Astrocyte of the spinal cord (primary cell): ENCODE measurements around the gene GAK.

ENCODE experiments used
- DNase-seq: peaks from one replicate; pipeline ENCODE4 v3.0.0; 2011; ENCODE audit warnings: low read depth, low spot score
- H3K4me3 ChIP-seq: 2 replicates; pipeline ENCODE4 v1.5.1; 2011; ENCODE audit warnings: low read depth, mild to moderate bottlenecking, low read length, moderate library complexity
- in situ Hi-C: cut with HindIII; loops from 2 replicates; pipeline ENCODE4 v1.10.0; 2017; ENCODE audit warnings: low sequenced_read_pairs
- TF ChIP-seq, protein P1 (sequence below): IDR thresholded peaks from 2 replicates; pipeline ENCODE4 v1.5.1; 2012; ENCODE audit warnings: low read depth, mild to moderate bottlenecking, low read length, inconsistent platforms

The GAK gene

DNA sequence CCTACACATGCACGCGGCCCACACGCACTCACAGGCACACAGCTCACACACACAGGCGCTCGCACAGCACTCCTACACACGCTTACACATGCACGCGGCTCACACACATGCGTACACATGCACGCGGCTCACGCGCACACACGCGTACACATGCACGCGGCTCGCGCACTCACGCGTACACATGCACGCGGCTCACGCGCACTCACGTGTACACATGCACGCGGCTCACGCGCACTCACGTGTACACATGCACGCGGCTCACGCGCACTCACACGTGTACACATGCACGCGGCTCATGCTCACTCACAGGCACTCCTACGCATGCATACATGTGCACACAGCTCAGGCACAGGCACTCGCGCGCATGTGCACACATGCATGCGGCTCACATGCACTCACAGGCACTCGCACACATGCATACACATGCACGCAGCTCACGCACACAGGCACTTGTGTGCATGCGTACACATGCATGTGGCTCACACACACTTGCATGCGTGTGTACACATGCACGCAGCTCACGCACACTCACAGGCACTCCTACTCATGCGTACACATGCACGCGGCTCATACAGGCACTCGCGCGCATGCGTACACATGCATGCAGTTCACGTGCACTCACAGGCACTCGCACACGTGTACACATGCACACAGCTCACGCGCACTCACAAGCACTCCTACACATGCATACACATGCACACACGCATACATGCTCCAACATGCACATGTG is 44.9 kb downstream of the GAK start:
- TF ChIP-seq, protein P1, sequence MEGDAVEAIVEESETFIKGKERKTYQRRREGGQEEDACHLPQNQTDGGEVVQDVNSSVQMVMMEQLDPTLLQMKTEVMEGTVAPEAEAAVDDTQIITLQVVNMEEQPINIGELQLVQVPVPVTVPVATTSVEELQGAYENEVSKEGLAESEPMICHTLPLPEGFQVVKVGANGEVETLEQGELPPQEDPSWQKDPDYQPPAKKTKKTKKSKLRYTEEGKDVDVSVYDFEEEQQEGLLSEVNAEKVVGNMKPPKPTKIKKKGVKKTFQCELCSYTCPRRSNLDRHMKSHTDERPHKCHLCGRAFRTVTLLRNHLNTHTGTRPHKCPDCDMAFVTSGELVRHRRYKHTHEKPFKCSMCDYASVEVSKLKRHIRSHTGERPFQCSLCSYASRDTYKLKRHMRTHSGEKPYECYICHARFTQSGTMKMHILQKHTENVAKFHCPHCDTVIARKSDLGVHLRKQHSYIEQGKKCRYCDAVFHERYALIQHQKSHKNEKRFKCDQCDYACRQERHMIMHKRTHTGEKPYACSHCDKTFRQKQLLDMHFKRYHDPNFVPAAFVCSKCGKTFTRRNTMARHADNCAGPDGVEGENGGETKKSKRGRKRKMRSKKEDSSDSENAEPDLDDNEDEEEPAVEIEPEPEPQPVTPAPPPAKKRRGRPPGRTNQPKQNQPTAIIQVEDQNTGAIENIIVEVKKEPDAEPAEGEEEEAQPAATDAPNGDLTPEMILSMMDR: no peak
- in situ Hi-C loops: no loop called here

DNA sequence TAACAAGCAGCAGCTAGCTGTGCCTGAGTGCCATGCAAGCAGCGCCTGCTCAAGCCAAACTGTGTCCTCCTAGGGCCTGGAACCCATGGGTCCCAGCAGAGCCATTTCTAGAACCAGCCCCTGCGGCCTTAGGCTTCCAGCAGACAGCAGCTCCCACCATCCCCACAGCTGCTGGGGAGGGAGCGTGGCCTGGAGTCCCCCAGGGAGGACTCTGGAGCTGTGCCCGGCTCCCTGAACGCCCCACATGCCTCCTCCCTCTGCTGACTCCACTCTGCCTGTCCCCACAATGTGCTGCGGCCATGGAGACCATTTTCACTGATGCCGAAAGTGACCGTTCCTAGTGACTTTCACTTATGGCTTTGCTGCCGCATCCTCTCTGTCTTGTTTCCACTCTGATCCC is 45.9 kb downstream of the GAK start:
- DNase-seq: no peak
- in situ Hi-C loops: no loop called here
- TF ChIP-seq, protein P1: no peak
- no peak overlapping the region for H3K4me3 ChIP-seq

More for the DNA sequence above, 44.9 kb downstream of the GAK start:
- DNase-seq: no peak
- no peak overlapping the region for H3K4me3 ChIP-seq

DNA sequence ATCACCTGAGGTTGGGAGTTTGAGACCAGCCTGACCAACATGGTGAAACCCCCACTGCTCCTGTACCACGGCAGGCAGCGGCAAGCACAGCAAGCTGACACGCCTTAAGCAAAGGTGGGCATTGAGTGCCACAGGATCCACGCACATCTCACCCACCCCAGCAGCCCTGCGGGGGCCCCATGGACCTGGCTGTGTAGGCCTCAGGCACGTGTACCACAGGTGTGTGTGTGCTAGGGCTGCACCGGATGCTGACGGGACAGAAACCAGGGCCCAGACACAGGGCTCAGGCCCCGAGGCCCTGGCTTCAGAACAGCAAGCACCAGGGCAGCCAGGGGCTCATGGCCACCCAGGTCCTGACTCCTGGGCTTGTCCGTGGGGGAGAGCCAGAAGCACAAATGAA is 46.8 kb downstream of the GAK start:
- H3K4me3 ChIP-seq: no peak overlapping the region
- in situ Hi-C loops: no loop called here
- TF ChIP-seq, protein P1: no peak
- no peak for DNase-seq

DNA sequence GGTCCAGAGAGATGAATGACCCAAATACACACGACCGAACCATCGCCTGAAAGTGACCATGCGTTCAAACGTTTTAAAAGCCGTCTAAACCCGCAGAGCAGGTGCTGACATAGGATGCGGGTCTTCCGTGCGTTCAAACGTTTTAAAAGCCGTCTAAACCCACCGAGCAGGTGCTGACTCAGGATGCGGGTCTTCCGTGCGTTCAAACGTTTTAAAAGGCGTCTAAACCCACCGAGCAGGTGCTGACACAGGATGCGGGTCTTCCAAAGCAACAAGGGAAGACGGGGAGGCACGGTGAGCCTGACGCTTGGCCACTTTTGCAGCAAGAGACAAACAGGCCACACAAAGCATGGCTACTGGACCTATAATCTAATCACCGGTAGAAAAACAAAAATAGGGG is 47.2 kb downstream of the GAK start:
- in situ Hi-C loops: no loop called here
- TF ChIP-seq, protein P1: no peak
- no peak overlapping the region for H3K4me3 ChIP-seq
- DNase-seq: no peak

DNA sequence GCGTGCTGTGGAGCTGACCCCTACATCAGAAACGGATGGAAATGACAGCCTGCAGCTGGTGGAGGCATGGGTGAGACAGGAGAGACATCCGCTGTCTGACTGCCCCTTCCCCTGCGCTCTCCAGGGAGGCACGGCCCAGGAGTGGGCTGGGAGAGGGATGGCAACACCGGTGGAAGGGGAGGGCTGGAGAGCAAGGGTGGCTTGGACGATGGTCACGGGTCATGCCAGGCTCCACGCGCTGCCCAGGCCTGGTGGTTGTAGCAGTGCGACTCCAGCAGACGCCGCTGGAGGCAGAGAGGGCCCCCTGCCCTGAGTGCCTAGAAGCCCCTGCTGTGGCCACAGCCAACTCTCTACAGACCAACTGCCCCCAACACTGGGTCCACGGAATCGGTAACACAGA is 47.9 kb downstream of the GAK start:
- DNase-seq: no peak
- H3K4me3 ChIP-seq: no peak overlapping the region
- TF ChIP-seq, protein P1: no peak
- in situ Hi-C loops: no loop called here

DNA sequence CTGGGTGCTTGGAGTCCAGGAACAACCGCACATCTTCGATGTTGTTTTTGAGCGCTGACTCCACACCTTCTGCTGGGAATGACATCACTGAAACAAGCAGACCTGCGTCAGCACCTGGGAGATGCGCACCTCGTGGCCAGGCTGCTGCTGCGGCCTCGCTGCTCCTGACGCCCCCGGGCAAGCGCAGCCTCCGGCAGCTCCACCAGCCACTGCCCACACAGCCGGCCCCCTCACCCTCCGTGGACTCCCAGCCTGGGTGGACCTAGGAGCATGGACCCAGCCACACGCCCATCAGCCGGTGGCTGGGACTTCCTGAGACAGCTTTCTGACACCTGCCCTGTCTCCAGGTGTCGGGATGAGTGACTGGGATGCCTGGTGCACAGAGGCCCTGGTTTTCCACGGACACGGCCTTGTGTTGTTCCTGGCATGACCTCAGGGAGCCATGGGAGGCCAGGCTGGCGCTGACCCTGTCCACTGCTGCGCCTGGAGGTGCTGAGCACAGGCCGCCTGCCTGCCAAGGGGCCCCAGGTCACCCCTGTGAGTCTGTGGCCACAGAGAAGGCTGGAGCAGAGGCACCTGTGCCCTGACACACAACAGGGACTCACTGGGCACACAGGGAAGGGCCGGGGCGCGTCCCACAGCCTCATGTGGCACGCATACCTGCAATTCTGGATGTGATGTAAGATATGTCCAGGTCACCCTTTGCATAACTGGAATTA is 48.6 kb downstream of the GAK start:
- TF ChIP-seq, protein P1: no peak
- in situ Hi-C loops: no loop called here
- H3K4me3 ChIP-seq: no peak overlapping the region
- no peak for DNase-seq
